ENCODE measurements around the gene WT1.

GRCh38 chr11:32374261-32374711 lies 61.1 kb downstream of the WT1 start:
- peak; percentile 34 to 44 for TF ChIP-seq CTCF (conservative IDR thresholded peaks at IDR 0.05 in 1 of 2, IDR thresholded peaks at IDR 0.05 in 1 of 2; ENCODE audit: extremely low read depth in 1 of 2, insufficient read depth in 1 of 2, low read depth in 1 of 2, low read length in 2 of 2)
- no peak for TF ChIP-seq EZH2 (IDR thresholded peaks at IDR 0.05; ENCODE audit: borderline replicate concordance, low read length)

All from mammary epithelial cell (primary cell).